ENCODE data around the gene GOLT1A.

Gene GOLT1A

GRCh38 chr1:204153667-204154066, 60.1 kb downstream of the GOLT1A start:
- DNase-seq: no peak

- DNase-seq: no peak
Observed at GRCh38 chr1:204152310-204153044, 61.3 kb downstream of the GOLT1A start.

- peak; percentile 71 for DNase-seq
Observed at GRCh38 chr1:204151552-204152309, 62.1 kb downstream of the GOLT1A start, which contains the start of gene ETNK2. Gene ETNK2 (minus strand): TSS chr1:204152044. CDS start chr1:204151852, 192 bp downstream.

- peak; percentile 20 for DNase-seq
Observed at GRCh38 chr1:204150702-204151551, 62.9 kb downstream of the GOLT1A start.

GRCh38 chr1:204149635-204150565, 63.9 kb downstream of the GOLT1A start:
- DNase-seq: no peak

GRCh38 chr1:204149107-204149506, 64.7 kb downstream of the GOLT1A start:
- DNase-seq: no peak
